Measurements from ENCODE around the gene SLC12A7.

Gene SLC12A7

GRCh38 chr5:1110307-1111240 lies 1.3 kb downstream of the SLC12A7 start:
- TF ChIP-seq CTCF (conservative IDR thresholded peaks at IDR 0.05), result no peak
- H3K27ac ChIP-seq, result peak overlapping the region; percentile 87

- no peak for TF ChIP-seq CTCF (conservative IDR thresholded peaks at IDR 0.05)
- H3K27ac ChIP-seq, result peak overlapping the region; percentile 87
Observed at GRCh38 chr5:1109542-1110306, 2.1 kb downstream of the SLC12A7 start.

- no peak overlapping the region for H3K27ac ChIP-seq
- no peak for TF ChIP-seq CTCF (conservative IDR thresholded peaks at IDR 0.05)
Observed at GRCh38 chr5:1108865-1109174, 3.0 kb downstream of the SLC12A7 start.

GRCh38 chr5:1108023-1108864 lies 3.6 kb downstream of the SLC12A7 start:
- TF ChIP-seq CTCF (conservative IDR thresholded peaks at IDR 0.05), result no peak
- no peak overlapping the region for H3K27ac ChIP-seq

- no peak for TF ChIP-seq CTCF (conservative IDR thresholded peaks at IDR 0.05)
- H3K27ac ChIP-seq, result peak overlapping the region; percentile 14; the same call in 1 of the 2 replicates
Observed at GRCh38 chr5:1107167-1108022, 4.5 kb downstream of the SLC12A7 start.

GRCh38 chr5:1106385-1107166 lies 5.3 kb downstream of the SLC12A7 start:
- H3K27ac ChIP-seq, result peak overlapping the region; percentile 18; the same call in 1 of the 2 replicates
- TF ChIP-seq CTCF (conservative IDR thresholded peaks at IDR 0.05), result no peak

Data from VCaP (cell line).